Duodenal mucosa (tissue), 2 donors: ENCODE results near the gene MIGA1.
A peak's percentile ranks its signal among the peaks of the same experiment; 100 is the strongest.

Experiments
- H3K27ac ChIP-seq: one replicate; pipeline ENCODE4 v1.7.0; 2013; ENCODE audit warnings: low read depth, low read length
- H3K27me3 ChIP-seq, 2 donors: one replicate each; pipeline ENCODE4 v1.7.0; 2013; ENCODE audit warnings: low read length in 2 of 2, control low read depth in 1 of 2; ENCODE audit not compliant: insufficient read depth in 2 of 2, control insufficient read depth in 1 of 2
- H3K36me3 ChIP-seq, 2 donors: one replicate each; pipeline ENCODE4 v1.7.0; 2013; ENCODE audit warnings: low read length in 2 of 2, control low read depth in 1 of 2; ENCODE audit not compliant: insufficient read depth in 2 of 2, control insufficient read depth in 1 of 2
- H3K4me1 ChIP-seq, 2 donors: one replicate each; pipeline ENCODE4 v1.7.0; 2013; ENCODE audit warnings: low read length in 2 of 2, control low read depth in 1 of 2; ENCODE audit not compliant: insufficient read depth in 2 of 2, control insufficient read depth in 1 of 2
- H3K4me3 ChIP-seq, 2 donors: one replicate each; pipeline ENCODE4 v1.7.0; 2013; ENCODE audit warnings: low read length in 2 of 2, low read depth in 1 of 2
- H3K9ac ChIP-seq, 2 donors: one replicate each; pipeline ENCODE4 v1.7.0; 2013; ENCODE audit warnings: low read length in 2 of 2, low read depth in 1 of 2
- H3K9me3 ChIP-seq, 2 donors: one replicate each; pipeline ENCODE4 v1.7.0; 2013; ENCODE audit warnings: low read length in 2 of 2, control low read depth in 1 of 2; ENCODE audit not compliant: control insufficient read depth in 1 of 2

Gene MIGA1

GRCh38 chr1:77874804-77875445 is 95.5 kb downstream of the MIGA1 start:
- Histone ChIP-seq H3K4me3 (no peak overlapping the region), H3K9me3 (no peaks in the 10 kb centered on the region), H3K36me3 (peaks cover 0 to 6% of the 10 kb centered on the region in 2 donors), H3K4me1 (no peaks in the 10 kb centered on the region), H3K27ac (no peak overlapping the region), H3K9ac (no peak overlapping the region), H3K27me3 (no peaks in the 10 kb centered on the region)

- H3K4me1 ChIP-seq, result no peaks in the 10 kb centered on the region
- no peak overlapping the region for H3K27ac ChIP-seq
- H3K4me3 ChIP-seq, result no peak overlapping the region
- H3K9ac ChIP-seq, result no peak overlapping the region
- H3K36me3 ChIP-seq, result peaks cover 0 to 6% of the 10 kb centered on the region in 2 donors
- H3K9me3 ChIP-seq, result no peaks in the 10 kb centered on the region
- no peaks in the 10 kb centered on the region for H3K27me3 ChIP-seq
These were observed 97.4 kb downstream of the MIGA1 start for GRCh38 chr1:77876884-77877283.

GRCh38 chr1:77881061-77881460 is 101.6 kb downstream of the MIGA1 start:
- H3K9me3 ChIP-seq, result no peaks in the 10 kb centered on the region
- H3K9ac ChIP-seq, result no peak overlapping the region
- H3K4me3 ChIP-seq, result no peak overlapping the region
- no peaks in the 10 kb centered on the region for H3K27me3 ChIP-seq
- no peak overlapping the region for H3K27ac ChIP-seq
- no peaks in the 10 kb centered on the region for H3K4me1 ChIP-seq
- H3K36me3 ChIP-seq, result no peaks in the 10 kb centered on the region

GRCh38 chr1:77882411-77882810 is 103.0 kb downstream of the MIGA1 start:
- Histone ChIP-seq H3K27ac (no peak overlapping the region), H3K36me3 (no peaks in the 10 kb centered on the region), H3K4me1 (no peaks in the 10 kb centered on the region), H3K4me3 (no peak overlapping the region), H3K27me3 (no peaks in the 10 kb centered on the region), H3K9ac (no peak overlapping the region), H3K9me3 (no peaks in the 10 kb centered on the region)

- peak within 1 kb of the TSS; percentile 75 for H3K27ac ChIP-seq
- H3K4me1 ChIP-seq, result peaks cover 4 to 6% of the 10 kb centered on the region in 2 donors
- no peaks in the 10 kb centered on the region for H3K9me3 ChIP-seq
- H3K36me3 ChIP-seq, result no peaks in the 10 kb centered on the region
- peak within 1 kb of the TSS; percentile 55 to 58 for H3K9ac ChIP-seq
- peak within 1 kb of the TSS; percentile 83 for H3K4me3 ChIP-seq
- H3K27me3 ChIP-seq, result no peaks in the 10 kb centered on the region
These were observed 108.8 kb downstream of the MIGA1 start, which contains the start of gene NEXN for GRCh38 chr1:77888081-77888780. NEXN (plus strand) TSS chr1:77888624; CDS start chr1:77916107, 27,483 bp downstream.

GRCh38 chr1:77888781-77889642 is 109.6 kb downstream of the MIGA1 start:
- Histone ChIP-seq H3K9ac (peak overlapping the region; percentile 55 to 58), H3K4me1 (peaks cover 4 to 6% of the 10 kb centered on the region in 2 donors)

GRCh38 chr1:77889671-77890070 is 110.2 kb downstream of the MIGA1 start:
- Histone ChIP-seq H3K36me3 (no peaks in the 10 kb centered on the region), H3K4me3 (peak overlapping the region; percentile 83), H3K27me3 (no peaks in the 10 kb centered on the region), H3K9ac (peak overlapping the region in 1 of 2 donors; percentile 58), H3K27ac (no peak overlapping the region), H3K4me1 (peaks cover 4 to 6% of the 10 kb centered on the region in 2 donors), H3K9me3 (no peaks in the 10 kb centered on the region)

More at GRCh38 chr1:77888781-77889642, 109.6 kb downstream of the MIGA1 start:
- no peaks in the 10 kb centered on the region for H3K9me3 ChIP-seq
- no peaks in the 10 kb centered on the region for H3K36me3 ChIP-seq
- H3K27me3 ChIP-seq, result no peaks in the 10 kb centered on the region
- peak overlapping the region; percentile 83 for H3K4me3 ChIP-seq
- H3K27ac ChIP-seq, result peak overlapping the region; percentile 75

- H3K4me3 ChIP-seq, result no peak overlapping the region
- H3K27me3 ChIP-seq, result no peaks in the 10 kb centered on the region
- no peak overlapping the region for H3K9ac ChIP-seq
These were observed 111.8 kb downstream of the MIGA1 start for GRCh38 chr1:77891200-77891599.

GRCh38 chr1:77899647-77900320 is 120.3 kb downstream of the MIGA1 start:
- Histone ChIP-seq H3K36me3 (no peaks in the 10 kb centered on the region), H3K9me3 (no peaks in the 10 kb centered on the region), H3K4me1 (no peaks in the 10 kb centered on the region), H3K9ac (no peak overlapping the region), H3K27ac (no peak overlapping the region), H3K27me3 (no peaks in the 10 kb centered on the region), H3K4me3 (no peak overlapping the region)

More at GRCh38 chr1:77891200-77891599, 111.8 kb downstream of the MIGA1 start:
- no peaks in the 10 kb centered on the region for H3K36me3 ChIP-seq
- H3K4me1 ChIP-seq, result peaks cover 4 to 6% of the 10 kb centered on the region in 2 donors
- no peaks in the 10 kb centered on the region for H3K9me3 ChIP-seq
- no peak overlapping the region for H3K27ac ChIP-seq
